Activated CD4-positive, alpha-beta T cell treated with anti-CD3 and anti-CD28 coated beads, Interleukin-2, amount 10 ng/mL, durations not matched to agents 24 days and 14 days (primary cell): Measurements from ENCODE around the gene HMCN1. TPM values are rescaled to one million over a fixed set of nuclear protein-coding genes. Genes with fewer than 3 reads are reported as not detected.

Experiments used
- DNase-seq: peaks from one replicate; pipeline ENCODE4 v3.0.0; 2022
- H3K27ac Mint-ChIP-seq: one replicate; pipeline ENCODE4 v1.8.0; 2022; ENCODE audit warnings: mild to moderate bottlenecking, mixed read lengths
- H3K27me3 Mint-ChIP-seq: one replicate; pipeline ENCODE4 v1.8.0; 2022; ENCODE audit warnings: mixed read lengths
- H3K36me3 Mint-ChIP-seq: one replicate; pipeline ENCODE4 v1.8.0; 2022; ENCODE audit warnings: low read depth, mild to moderate bottlenecking, mixed read lengths
- H3K4me1 Mint-ChIP-seq: one replicate; pipeline ENCODE4 v1.8.0; 2021; ENCODE audit warnings: mixed read lengths
- H3K4me3 Mint-ChIP-seq: one replicate; pipeline ENCODE4 v1.8.0; 2022; ENCODE audit warnings: mild to moderate bottlenecking, moderate library complexity, mixed read lengths
- H3K9me3 Mint-ChIP-seq: one replicate; pipeline ENCODE4 v1.8.0; 2021; ENCODE audit warnings: mixed read lengths
- intact Hi-C: fragments of 100-400 bp; cut with micrococcal nuclease; formaldehyde crosslinking; loops from one replicate; pipeline ENCODE4 v1.15.1; 2023
- total RNA-seq: library from RNA; stranded (reverse); gene quantifications from 2 replicates; pipeline ENCODE4 v1.2.3, GENCODE V29; 2022

Gene HMCN1
- total RNA-seq, 1 donor from 2014 or later, result not detected

DNA sequence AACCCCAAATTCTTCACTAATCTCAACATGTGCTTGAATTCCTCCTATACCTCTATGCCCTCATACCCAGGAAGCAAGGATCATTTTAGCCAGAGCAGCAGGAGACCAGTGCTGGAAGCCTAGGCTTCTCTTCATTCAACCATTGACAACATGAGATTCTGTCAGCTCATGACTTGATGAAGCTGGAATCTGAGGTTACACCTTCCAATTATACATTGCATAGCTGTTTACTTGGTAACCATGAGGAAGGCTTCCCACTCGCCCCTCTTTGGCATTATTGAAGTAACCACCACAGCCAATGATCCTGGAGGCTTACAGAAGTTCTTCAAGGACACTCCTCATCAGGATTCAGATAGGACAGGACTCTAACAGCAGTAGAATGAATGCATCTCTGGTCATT is 480.6 kb downstream of the HMCN1 start:
- H3K27me3 Mint-ChIP-seq, result peaks cover 21% of the 10 kb centered on the region
- no peaks in the 10 kb centered on the region for H3K4me1 Mint-ChIP-seq
- no peak for DNase-seq
- no peak overlapping the region for H3K4me3 Mint-ChIP-seq
- H3K36me3 Mint-ChIP-seq, result no peaks in the 10 kb centered on the region
- H3K9me3 Mint-ChIP-seq, result no peaks in the 10 kb centered on the region
- no peak overlapping the region for H3K27ac Mint-ChIP-seq
- intact Hi-C loops, result loop anchor here (5.0 kb wide), 1 partner anchor 492 kb away; no protein-coding TSS in a partner anchor

DNA sequence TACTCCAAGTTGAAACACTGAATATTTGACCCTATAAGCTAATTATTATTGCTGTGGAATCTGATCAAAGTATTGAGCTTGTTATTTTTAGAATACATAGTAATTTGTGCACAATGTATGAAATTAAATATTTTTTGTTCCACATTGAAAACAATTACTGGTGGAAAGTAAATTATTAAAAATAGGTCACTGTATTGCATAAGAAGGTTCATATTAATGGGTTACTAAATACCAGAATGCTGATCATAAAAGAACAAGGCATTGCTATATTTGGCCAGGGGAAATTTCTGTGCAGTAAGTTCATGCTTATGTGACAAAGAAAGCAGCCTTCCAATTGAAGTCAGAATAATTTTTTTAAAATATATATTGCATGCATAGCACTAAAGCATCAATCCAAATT is 481.4 kb downstream of the HMCN1 start:
- H3K4me3 Mint-ChIP-seq, result no peak overlapping the region
- H3K36me3 Mint-ChIP-seq, result no peaks in the 10 kb centered on the region
- no peaks in the 10 kb centered on the region for H3K9me3 Mint-ChIP-seq
- H3K4me1 Mint-ChIP-seq, result no peaks in the 10 kb centered on the region
- DNase-seq, result no peak
- intact Hi-C loops, result no loop called here
- peaks cover 14% of the 10 kb centered on the region for H3K27me3 Mint-ChIP-seq
- H3K27ac Mint-ChIP-seq, result no peak overlapping the region

DNA sequence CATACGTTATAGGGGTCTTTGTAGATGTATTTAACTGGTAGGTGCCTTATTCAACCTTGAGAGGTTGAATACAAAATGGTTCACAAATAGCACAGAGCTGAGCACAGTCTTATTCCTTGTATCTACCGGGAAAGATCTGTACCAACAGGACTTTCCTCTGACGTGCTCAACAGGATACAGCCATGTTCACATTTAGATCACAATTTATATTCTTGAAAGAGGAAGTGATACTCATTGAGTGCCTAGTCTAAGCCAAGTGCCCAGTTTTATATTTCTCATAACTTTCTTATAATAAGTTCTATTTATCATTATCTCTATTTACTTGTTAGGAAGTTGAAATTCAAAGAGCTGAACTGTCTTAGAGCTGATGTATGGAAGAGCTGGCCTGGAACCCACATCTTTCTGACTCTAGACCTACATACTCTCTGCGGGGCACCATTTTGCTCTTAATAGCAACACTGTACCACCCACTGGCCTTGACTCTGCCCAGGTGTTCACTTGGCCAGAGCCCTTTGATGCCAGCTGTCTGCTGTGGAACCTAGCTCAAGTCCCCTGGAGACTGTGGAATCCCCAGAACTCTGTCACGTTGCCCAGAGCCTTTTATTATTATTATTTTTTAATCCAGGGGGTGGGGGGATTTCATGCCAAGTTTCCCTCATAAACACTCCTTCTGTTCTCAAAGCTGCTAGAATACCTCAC is 484.6 kb downstream of the HMCN1 start:
- peaks cover 16% of the 10 kb centered on the region for H3K27me3 Mint-ChIP-seq
- no peaks in the 10 kb centered on the region for H3K9me3 Mint-ChIP-seq
- intact Hi-C loops, result no loop called here
- H3K4me3 Mint-ChIP-seq, result no peak overlapping the region
- H3K27ac Mint-ChIP-seq, result no peak overlapping the region
- H3K36me3 Mint-ChIP-seq, result no peaks in the 10 kb centered on the region
- DNase-seq, result no peak
- no peaks in the 10 kb centered on the region for H3K4me1 Mint-ChIP-seq

DNA sequence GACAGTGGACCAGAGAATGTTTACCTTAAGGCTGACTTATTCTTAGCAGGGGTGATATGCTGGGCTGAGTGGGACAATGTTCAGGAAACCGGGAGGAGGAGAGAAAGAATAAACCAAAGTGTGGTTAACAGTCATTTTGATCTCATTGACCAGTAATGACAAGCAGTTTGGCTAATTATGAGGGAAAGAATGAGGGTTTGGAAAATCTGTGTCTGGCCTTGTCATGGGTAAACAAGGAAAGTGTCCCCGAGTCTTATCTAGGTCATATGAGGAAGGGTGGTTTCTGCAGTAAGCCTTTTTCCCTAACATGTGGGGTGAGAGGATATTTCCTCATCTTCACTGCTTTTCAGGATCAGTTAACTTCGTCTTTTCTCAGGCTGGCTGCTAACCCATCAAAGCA is 485.9 kb downstream of the HMCN1 start:
- no peak overlapping the region for H3K27ac Mint-ChIP-seq
- H3K9me3 Mint-ChIP-seq, result no peaks in the 10 kb centered on the region
- H3K4me3 Mint-ChIP-seq, result no peak overlapping the region
- intact Hi-C loops, result no loop called here
- no peaks in the 10 kb centered on the region for H3K4me1 Mint-ChIP-seq
- H3K36me3 Mint-ChIP-seq, result no peaks in the 10 kb centered on the region
- no peak for DNase-seq
- H3K27me3 Mint-ChIP-seq, result peaks cover 12% of the 10 kb centered on the region

DNA sequence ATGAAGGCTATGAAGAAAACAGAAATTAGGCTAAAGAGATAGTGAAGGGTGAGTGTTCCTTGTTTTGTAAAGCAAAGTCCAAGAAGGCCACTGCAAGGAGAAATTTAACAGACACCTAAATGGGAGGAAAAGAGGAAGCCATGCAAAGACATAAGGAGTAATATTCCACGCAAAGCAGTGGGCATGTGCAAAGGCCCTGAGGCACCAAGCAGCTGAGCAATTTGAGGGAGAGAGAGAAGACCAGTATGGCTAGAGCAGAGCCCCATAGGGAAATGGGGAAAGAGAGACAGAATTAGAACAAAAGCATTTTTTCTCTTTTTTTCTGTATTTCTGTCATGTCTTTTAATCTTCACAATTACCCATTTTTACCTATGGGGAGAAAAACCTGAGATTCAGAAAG is 486.7 kb downstream of the HMCN1 start:
- H3K27me3 Mint-ChIP-seq, result peaks cover 10% of the 10 kb centered on the region
- DNase-seq, result no peak
- no peaks in the 10 kb centered on the region for H3K9me3 Mint-ChIP-seq
- H3K36me3 Mint-ChIP-seq, result no peaks in the 10 kb centered on the region
- H3K4me1 Mint-ChIP-seq, result no peaks in the 10 kb centered on the region
- no peak overlapping the region for H3K27ac Mint-ChIP-seq
- no peak overlapping the region for H3K4me3 Mint-ChIP-seq
- intact Hi-C loops, result no loop called here

DNA sequence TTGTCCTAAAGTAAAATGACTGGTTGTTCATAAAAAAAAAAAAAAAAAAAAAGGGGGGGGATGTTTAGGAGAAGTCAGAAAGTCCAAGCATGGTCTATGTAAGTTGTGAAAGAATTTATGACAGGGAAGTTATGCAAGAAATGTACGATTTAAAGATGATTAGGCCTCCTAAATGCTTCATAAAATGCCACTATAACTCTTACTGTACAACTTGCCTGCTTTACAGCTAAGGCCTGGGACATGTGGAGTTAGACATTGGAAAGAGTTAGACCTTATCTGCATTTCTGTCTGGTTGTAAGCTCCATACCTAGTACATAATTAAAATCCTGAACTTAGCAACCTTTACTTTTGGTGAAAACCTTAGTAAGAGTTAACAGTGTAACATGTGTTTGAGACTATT is 490.9 kb downstream of the HMCN1 start:
- H3K27me3 Mint-ChIP-seq, result peaks cover 12% of the 10 kb centered on the region
- no peaks in the 10 kb centered on the region for H3K9me3 Mint-ChIP-seq
- H3K36me3 Mint-ChIP-seq, result no peaks in the 10 kb centered on the region
- no peak for DNase-seq
- intact Hi-C loops, result no loop called here
- no peak overlapping the region for H3K4me3 Mint-ChIP-seq
- H3K27ac Mint-ChIP-seq, result no peak overlapping the region
- no peaks in the 10 kb centered on the region for H3K4me1 Mint-ChIP-seq

DNA sequence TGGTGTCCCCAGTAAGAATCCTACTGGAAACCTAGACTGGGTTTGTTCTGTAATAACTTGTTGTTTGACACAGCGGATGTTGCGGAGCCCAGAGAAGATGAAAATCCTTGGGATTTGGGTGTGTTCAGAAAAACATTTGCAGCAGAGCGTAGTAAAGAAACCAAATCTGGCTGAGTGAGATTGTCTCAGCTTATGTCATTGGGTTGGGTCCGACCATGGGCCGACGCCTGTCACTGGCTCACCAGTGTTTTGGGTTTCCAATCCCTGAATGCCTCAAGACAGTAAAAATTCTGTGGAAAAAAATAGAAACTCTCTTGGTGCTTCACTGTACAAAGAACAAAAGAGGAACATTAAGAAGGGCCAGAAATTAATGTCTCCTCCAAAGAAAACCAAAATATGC is 494.6 kb downstream of the HMCN1 start:
- no peak overlapping the region for H3K27ac Mint-ChIP-seq
- H3K36me3 Mint-ChIP-seq, result no peaks in the 10 kb centered on the region
- no peak for DNase-seq
- H3K4me3 Mint-ChIP-seq, result no peak overlapping the region
- no peaks in the 10 kb centered on the region for H3K4me1 Mint-ChIP-seq
- peaks cover 17% of the 10 kb centered on the region for H3K27me3 Mint-ChIP-seq
- intact Hi-C loops, result no loop called here
- H3K9me3 Mint-ChIP-seq, result no peaks in the 10 kb centered on the region

DNA sequence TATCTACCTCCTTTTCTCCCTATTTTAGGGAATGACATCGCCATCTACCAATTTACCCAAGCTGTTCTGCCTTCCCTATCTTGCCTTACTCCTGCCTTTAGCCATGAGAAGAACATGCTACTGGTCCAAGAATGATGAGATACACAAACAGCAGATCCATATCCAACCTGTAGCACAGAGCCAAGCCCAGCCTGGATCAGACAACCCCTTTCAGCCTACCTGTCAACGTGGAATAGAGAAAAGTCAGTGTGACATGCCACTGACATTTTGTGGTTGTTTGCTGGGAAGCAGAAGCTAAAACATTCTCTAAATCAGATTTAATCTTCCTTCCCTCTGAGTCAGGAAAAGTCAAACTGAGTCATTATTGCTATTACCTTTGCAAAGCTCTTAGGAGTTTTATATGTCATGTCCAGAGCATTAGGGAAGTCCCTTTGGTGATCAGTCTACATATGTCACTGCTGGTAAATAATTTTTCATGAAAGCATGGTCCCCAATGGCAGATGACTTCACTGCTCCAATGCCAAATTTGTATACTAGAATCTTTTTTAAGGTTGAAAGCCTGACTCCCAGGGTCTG is 497.8 kb downstream of the HMCN1 start:
- Mint-ChIP-seq H3K36me3 (no peaks in the 10 kb centered on the region), H3K9me3 (no peaks in the 10 kb centered on the region), H3K4me3 (no peak overlapping the region), H3K27me3 (peaks cover 18% of the 10 kb centered on the region), H3K27ac (no peak overlapping the region), H3K4me1 (no peaks in the 10 kb centered on the region)
- no peak for DNase-seq
- intact Hi-C loops, result no loop called here

DNA sequence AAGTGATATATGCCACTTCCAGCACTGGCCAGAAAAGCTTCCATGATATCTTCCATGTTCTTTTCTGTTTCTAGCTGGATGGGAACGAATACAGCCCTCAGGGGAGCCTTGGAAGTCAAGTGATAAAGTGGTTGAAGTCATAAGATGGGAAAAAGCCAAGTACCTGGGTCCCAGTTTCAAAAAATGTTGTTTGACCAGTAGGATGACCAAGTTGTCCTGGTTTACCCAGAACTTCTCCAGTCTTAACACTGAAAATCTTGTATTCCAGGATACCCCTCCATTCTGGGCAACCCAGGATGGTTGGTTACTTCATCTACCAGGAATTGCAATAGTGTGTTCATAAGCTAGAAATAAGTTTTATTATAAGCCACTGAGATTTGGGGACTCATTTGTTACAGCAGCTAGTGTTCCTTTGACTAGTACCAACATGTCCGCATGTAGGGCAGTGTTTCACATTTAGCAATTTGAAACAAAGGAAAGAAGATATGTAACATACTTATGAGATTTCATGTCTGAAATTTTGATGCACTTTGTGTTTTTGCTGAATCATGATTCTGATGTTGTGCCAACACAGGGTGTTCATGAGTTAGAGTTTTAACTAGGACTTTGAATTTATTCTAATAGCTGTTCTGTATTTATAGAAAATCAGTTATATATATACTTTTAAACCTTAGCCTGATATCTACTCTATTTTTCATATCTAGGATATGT is 500.9 kb downstream of the HMCN1 start:
- no peak for DNase-seq
- Mint-ChIP-seq H3K27ac (no peak overlapping the region), H3K36me3 (no peaks in the 10 kb centered on the region), H3K9me3 (no peaks in the 10 kb centered on the region), H3K27me3 (peaks cover 12% of the 10 kb centered on the region), H3K4me1 (no peaks in the 10 kb centered on the region), H3K4me3 (no peak overlapping the region)
- intact Hi-C loops, result no loop called here

DNA sequence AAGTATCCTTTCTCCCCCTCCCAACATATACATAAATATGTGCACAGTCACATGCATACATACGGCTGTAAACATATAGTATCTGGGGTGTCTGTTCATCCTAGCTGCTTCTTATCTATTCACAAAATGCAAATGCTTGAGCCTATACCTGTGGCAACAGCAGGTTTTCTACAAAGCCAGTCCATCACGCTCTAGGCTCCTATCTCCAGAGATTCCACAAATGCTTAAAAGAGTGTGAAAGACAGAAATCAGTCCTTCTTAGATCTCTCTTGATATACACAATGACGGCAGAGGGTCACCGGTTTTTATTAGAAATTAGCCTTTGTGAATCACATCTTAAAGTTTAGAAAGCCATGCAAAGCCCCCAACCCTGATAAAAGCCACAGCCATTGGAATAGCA is 501.5 kb downstream of the HMCN1 start:
- Mint-ChIP-seq H3K9me3 (no peaks in the 10 kb centered on the region), H3K36me3 (no peaks in the 10 kb centered on the region), H3K27ac (no peak overlapping the region), H3K27me3 (peaks cover 9% of the 10 kb centered on the region), H3K4me3 (no peak overlapping the region), H3K4me1 (no peaks in the 10 kb centered on the region)
- DNase-seq, result no peak
- intact Hi-C loops, result no loop called here

DNA sequence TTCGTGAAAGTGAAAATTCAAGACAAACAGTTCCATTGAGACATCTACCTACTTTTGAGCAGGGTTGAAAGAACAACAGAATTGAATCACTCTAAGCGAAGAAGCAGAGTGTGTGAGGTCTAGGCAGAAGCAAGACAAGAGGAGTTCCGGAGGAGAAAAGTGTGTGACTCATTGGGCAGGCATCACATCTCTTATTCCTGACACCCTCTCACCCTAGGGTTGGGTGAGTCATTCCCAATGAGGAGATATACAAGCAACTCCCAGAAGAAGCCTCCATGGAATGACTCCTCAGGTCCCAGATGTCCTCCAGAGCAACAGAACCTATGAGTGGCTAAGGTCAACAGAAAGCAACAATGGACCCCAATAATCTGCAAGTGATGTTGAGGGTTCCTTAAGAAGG is 502.7 kb downstream of the HMCN1 start:
- intact Hi-C loops, result no loop called here
- Mint-ChIP-seq H3K4me1 (no peaks in the 10 kb centered on the region), H3K9me3 (no peaks in the 10 kb centered on the region), H3K4me3 (no peak overlapping the region), H3K27me3 (peaks cover 10% of the 10 kb centered on the region), H3K36me3 (no peaks in the 10 kb centered on the region), H3K27ac (no peak overlapping the region)
- DNase-seq, result no peak

DNA sequence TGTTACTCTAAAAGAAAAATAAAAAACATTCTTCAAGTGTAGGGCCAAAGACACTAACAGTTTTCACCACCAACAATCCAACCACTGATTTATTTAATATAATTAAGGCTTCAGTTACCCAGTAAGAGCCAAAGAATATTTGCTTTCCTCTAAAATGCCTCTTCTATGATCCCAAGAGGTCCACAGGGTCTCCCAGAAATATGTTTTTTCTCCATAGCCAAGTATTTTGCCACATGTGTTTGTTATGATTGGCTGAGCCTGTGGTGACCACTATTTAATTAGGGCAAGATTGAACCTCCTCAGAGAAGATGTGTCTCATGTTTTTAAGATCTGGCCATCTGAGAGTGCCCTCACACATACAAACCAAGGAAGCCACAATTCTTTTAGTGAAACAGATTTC is 505.0 kb downstream of the HMCN1 start:
- intact Hi-C loops, result no loop called here
- H3K9me3 Mint-ChIP-seq, result no peaks in the 10 kb centered on the region

DNA sequence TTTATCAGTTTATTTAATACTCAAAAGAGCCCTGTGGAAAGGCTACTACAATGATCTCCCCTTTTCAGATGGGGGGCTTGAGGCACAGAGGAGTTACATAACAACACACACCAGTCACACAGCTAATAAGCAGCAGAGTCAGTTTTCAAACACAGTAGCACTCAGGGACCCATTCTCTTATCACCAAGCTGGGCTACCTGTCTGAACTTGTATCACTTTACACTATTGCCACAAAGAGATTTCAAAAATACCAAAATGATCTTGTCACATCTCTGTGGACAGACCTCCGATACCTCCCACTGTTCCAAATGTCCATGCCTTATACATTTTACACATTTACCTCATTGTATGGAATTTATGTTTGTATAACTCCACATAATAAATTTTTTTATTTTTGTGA is 506.2 kb downstream of the HMCN1 start:
- no peak overlapping the region for H3K4me3 Mint-ChIP-seq
- no peak for DNase-seq
- H3K27ac Mint-ChIP-seq, result no peak overlapping the region
- intact Hi-C loops, result no loop called here
- H3K9me3 Mint-ChIP-seq, result no peaks in the 10 kb centered on the region
- H3K4me1 Mint-ChIP-seq, result no peaks in the 10 kb centered on the region
- no peaks in the 10 kb centered on the region for H3K36me3 Mint-ChIP-seq
- H3K27me3 Mint-ChIP-seq, result peaks cover 7% of the 10 kb centered on the region

More for the DNA sequence above, 505.0 kb downstream of the HMCN1 start:
- Mint-ChIP-seq H3K4me3 (no peak overlapping the region), H3K36me3 (no peaks in the 10 kb centered on the region), H3K27me3 (peaks cover 7% of the 10 kb centered on the region), H3K27ac (no peak overlapping the region), H3K4me1 (no peaks in the 10 kb centered on the region)
- no peak for DNase-seq
